Measurements from ENCODE around the gene PCK1.

The PCK1 gene

GRCh38 chr20:57603120-57603519, 42.2 kb downstream of the PCK1 start:
- TF ChIP-seq YY1 (IDR thresholded peaks at IDR 0.05; ENCODE audit: insufficient read depth, insufficient read length) (no peak), SUZ12 (IDR thresholded peaks at IDR 0.05; ENCODE audit: extremely low read depth, insufficient read depth, insufficient read length) (no peak), ZNF274 (IDR thresholded peaks at IDR 0.05; ENCODE audit: low read depth, low read length) (no peak)
- Histone ChIP-seq H3K9ac (ENCODE audit: insufficient read length, low read depth) (no peak overlapping the region), H3K9me3 (ENCODE audit: insufficient read depth, low read length) (no peaks in the 10 kb centered on the region), H3K4me3 (ENCODE audit: insufficient read length, low read depth) (no peak overlapping the region), H3K36me3 (ENCODE audit: insufficient read depth, insufficient read length, low read length) (no peaks in the 10 kb centered on the region), H3K27me3 (ENCODE audit: insufficient read depth, insufficient read length) (no peaks in the 10 kb centered on the region), H3K4me1 (ENCODE audit: insufficient read depth, insufficient read length) (peaks cover 12% of the 10 kb centered on the region)
- DNase-seq (ENCODE audit: low read depth, low spot score): no peak

- peaks cover 7% of the 10 kb centered on the region for H3K4me1 ChIP-seq (ENCODE audit: insufficient read depth, insufficient read length)
- H3K9ac ChIP-seq (ENCODE audit: insufficient read length, low read depth): no peak overlapping the region
- DNase-seq (ENCODE audit: low read depth, low spot score): no peak
- TF ChIP-seq ZNF274 (IDR thresholded peaks at IDR 0.05; ENCODE audit: low read depth, low read length): no peak
- no peak for TF ChIP-seq SUZ12 (IDR thresholded peaks at IDR 0.05; ENCODE audit: extremely low read depth, insufficient read depth, insufficient read length)
- no peak for TF ChIP-seq YY1 (IDR thresholded peaks at IDR 0.05; ENCODE audit: insufficient read depth, insufficient read length)
- H3K27me3 ChIP-seq (ENCODE audit: insufficient read depth, insufficient read length): no peaks in the 10 kb centered on the region
- no peak overlapping the region for H3K4me3 ChIP-seq (ENCODE audit: insufficient read length, low read depth)
- no peaks in the 10 kb centered on the region for H3K36me3 ChIP-seq (ENCODE audit: insufficient read depth, insufficient read length, low read length)
- H3K9me3 ChIP-seq (ENCODE audit: insufficient read depth, low read length): no peaks in the 10 kb centered on the region
Measured at GRCh38 chr20:57605045-57605444, 44.1 kb downstream of the PCK1 start.

GRCh38 chr20:57605878-57606277, 45.0 kb downstream of the PCK1 start:
- no peak overlapping the region for H3K4me3 ChIP-seq (ENCODE audit: insufficient read length, low read depth)
- H3K36me3 ChIP-seq (ENCODE audit: insufficient read depth, insufficient read length, low read length): no peaks in the 10 kb centered on the region
- no peak for DNase-seq (ENCODE audit: low read depth, low spot score)
- no peaks in the 10 kb centered on the region for H3K27me3 ChIP-seq (ENCODE audit: insufficient read depth, insufficient read length)
- no peak overlapping the region for H3K9ac ChIP-seq (ENCODE audit: insufficient read length, low read depth)
- H3K9me3 ChIP-seq (ENCODE audit: insufficient read depth, low read length): no peaks in the 10 kb centered on the region
- TF ChIP-seq YY1 (IDR thresholded peaks at IDR 0.05; ENCODE audit: insufficient read depth, insufficient read length): no peak
- no peak for TF ChIP-seq ZNF274 (IDR thresholded peaks at IDR 0.05; ENCODE audit: low read depth, low read length)
- TF ChIP-seq SUZ12 (IDR thresholded peaks at IDR 0.05; ENCODE audit: extremely low read depth, insufficient read depth, insufficient read length): no peak
- peaks cover 6% of the 10 kb centered on the region for H3K4me1 ChIP-seq (ENCODE audit: insufficient read depth, insufficient read length)

GRCh38 chr20:57608516-57608915, 47.6 kb downstream of the PCK1 start:
- no peak overlapping the region for H3K9ac ChIP-seq (ENCODE audit: insufficient read length, low read depth)
- H3K27me3 ChIP-seq (ENCODE audit: insufficient read depth, insufficient read length): no peaks in the 10 kb centered on the region
- no peak overlapping the region for H3K4me3 ChIP-seq (ENCODE audit: insufficient read length, low read depth)
- no peaks in the 10 kb centered on the region for H3K9me3 ChIP-seq (ENCODE audit: insufficient read depth, low read length)
- no peak for DNase-seq (ENCODE audit: low read depth, low spot score)
- TF ChIP-seq YY1 (IDR thresholded peaks at IDR 0.05; ENCODE audit: insufficient read depth, insufficient read length) (no peak), SUZ12 (IDR thresholded peaks at IDR 0.05; ENCODE audit: extremely low read depth, insufficient read depth, insufficient read length) (no peak), ZNF274 (IDR thresholded peaks at IDR 0.05; ENCODE audit: low read depth, low read length) (no peak)
- H3K4me1 ChIP-seq (ENCODE audit: insufficient read depth, insufficient read length): peaks cover 3% of the 10 kb centered on the region
- H3K36me3 ChIP-seq (ENCODE audit: insufficient read depth, insufficient read length, low read length): no peaks in the 10 kb centered on the region

GRCh38 chr20:57609086-57609841, 48.4 kb downstream of the PCK1 start:
- Histone ChIP-seq H3K4me3 (ENCODE audit: insufficient read length, low read depth) (no peak overlapping the region), H3K4me1 (ENCODE audit: insufficient read depth, insufficient read length) (peaks cover 3% of the 10 kb centered on the region), H3K36me3 (ENCODE audit: insufficient read depth, insufficient read length, low read length) (no peaks in the 10 kb centered on the region), H3K27me3 (ENCODE audit: insufficient read depth, insufficient read length) (no peaks in the 10 kb centered on the region), H3K9ac (ENCODE audit: insufficient read length, low read depth) (no peak overlapping the region), H3K9me3 (ENCODE audit: insufficient read depth, low read length) (no peaks in the 10 kb centered on the region)
- TF ChIP-seq YY1 (IDR thresholded peaks at IDR 0.05; ENCODE audit: insufficient read depth, insufficient read length): no peak
- no peak for TF ChIP-seq ZNF274 (IDR thresholded peaks at IDR 0.05; ENCODE audit: low read depth, low read length)
- no peak for TF ChIP-seq SUZ12 (IDR thresholded peaks at IDR 0.05; ENCODE audit: extremely low read depth, insufficient read depth, insufficient read length)
- no peak for DNase-seq (ENCODE audit: low read depth, low spot score)

GRCh38 chr20:57609842-57610167, 48.9 kb downstream of the PCK1 start:
- DNase-seq (ENCODE audit: low read depth, low spot score): no peak
- no peaks in the 10 kb centered on the region for H3K27me3 ChIP-seq (ENCODE audit: insufficient read depth, insufficient read length)
- H3K4me3 ChIP-seq (ENCODE audit: insufficient read length, low read depth): no peak overlapping the region
- H3K9ac ChIP-seq (ENCODE audit: insufficient read length, low read depth): peak overlapping the region; percentile 3
- TF ChIP-seq SUZ12 (IDR thresholded peaks at IDR 0.05; ENCODE audit: extremely low read depth, insufficient read depth, insufficient read length) (no peak), YY1 (IDR thresholded peaks at IDR 0.05; ENCODE audit: insufficient read depth, insufficient read length) (no peak), ZNF274 (IDR thresholded peaks at IDR 0.05; ENCODE audit: low read depth, low read length) (no peak)
- peaks cover 3% of the 10 kb centered on the region for H3K4me1 ChIP-seq (ENCODE audit: insufficient read depth, insufficient read length)
- H3K36me3 ChIP-seq (ENCODE audit: insufficient read depth, insufficient read length, low read length): no peaks in the 10 kb centered on the region
- H3K9me3 ChIP-seq (ENCODE audit: insufficient read depth, low read length): no peaks in the 10 kb centered on the region

GRCh38 chr20:57610261-57610952, 49.5 kb downstream of the PCK1 start:
- TF ChIP-seq YY1 (IDR thresholded peaks at IDR 0.05; ENCODE audit: insufficient read depth, insufficient read length) (no peak), SUZ12 (IDR thresholded peaks at IDR 0.05; ENCODE audit: extremely low read depth, insufficient read depth, insufficient read length) (no peak), ZNF274 (IDR thresholded peaks at IDR 0.05; ENCODE audit: low read depth, low read length) (no peak)
- no peaks in the 10 kb centered on the region for H3K27me3 ChIP-seq (ENCODE audit: insufficient read depth, insufficient read length)

More at GRCh38 chr20:57610261-57610952, 49.5 kb downstream of the PCK1 start:
- H3K4me1 ChIP-seq (ENCODE audit: insufficient read depth, insufficient read length): peaks cover 3% of the 10 kb centered on the region
- H3K36me3 ChIP-seq (ENCODE audit: insufficient read depth, insufficient read length, low read length): no peaks in the 10 kb centered on the region
- no peak overlapping the region for H3K4me3 ChIP-seq (ENCODE audit: insufficient read length, low read depth)
- no peak for DNase-seq (ENCODE audit: low read depth, low spot score)
- H3K9ac ChIP-seq (ENCODE audit: insufficient read length, low read depth): peak overlapping the region; percentile 3
- no peaks in the 10 kb centered on the region for H3K9me3 ChIP-seq (ENCODE audit: insufficient read depth, low read length)
